Measurements from ENCODE around the gene TRIM62.

TRIM62 gene

GRCh38 chr1:33096363-33097005 is 85.4 kb downstream of the TRIM62 start:
- no peak for FAIRE-seq

Data from G401.6 (cell line).